Fibroblast of skin of left biceps (primary cell): ENCODE measurements around the gene CAPN15.
"Not testable (repeated sequence)": the region's sequence is repeated elsewhere in the genome, so short reads cannot be mapped to it uniquely, and the experiment has no call there.

Experiments used
- DNase-seq, 2 experiments: peaks; one replicate each; pipeline ENCODE4 v3.0.0-alpha.2; 2013; ENCODE audit warnings: low read depth in 2 of 2

The CAPN15 gene

DNA sequence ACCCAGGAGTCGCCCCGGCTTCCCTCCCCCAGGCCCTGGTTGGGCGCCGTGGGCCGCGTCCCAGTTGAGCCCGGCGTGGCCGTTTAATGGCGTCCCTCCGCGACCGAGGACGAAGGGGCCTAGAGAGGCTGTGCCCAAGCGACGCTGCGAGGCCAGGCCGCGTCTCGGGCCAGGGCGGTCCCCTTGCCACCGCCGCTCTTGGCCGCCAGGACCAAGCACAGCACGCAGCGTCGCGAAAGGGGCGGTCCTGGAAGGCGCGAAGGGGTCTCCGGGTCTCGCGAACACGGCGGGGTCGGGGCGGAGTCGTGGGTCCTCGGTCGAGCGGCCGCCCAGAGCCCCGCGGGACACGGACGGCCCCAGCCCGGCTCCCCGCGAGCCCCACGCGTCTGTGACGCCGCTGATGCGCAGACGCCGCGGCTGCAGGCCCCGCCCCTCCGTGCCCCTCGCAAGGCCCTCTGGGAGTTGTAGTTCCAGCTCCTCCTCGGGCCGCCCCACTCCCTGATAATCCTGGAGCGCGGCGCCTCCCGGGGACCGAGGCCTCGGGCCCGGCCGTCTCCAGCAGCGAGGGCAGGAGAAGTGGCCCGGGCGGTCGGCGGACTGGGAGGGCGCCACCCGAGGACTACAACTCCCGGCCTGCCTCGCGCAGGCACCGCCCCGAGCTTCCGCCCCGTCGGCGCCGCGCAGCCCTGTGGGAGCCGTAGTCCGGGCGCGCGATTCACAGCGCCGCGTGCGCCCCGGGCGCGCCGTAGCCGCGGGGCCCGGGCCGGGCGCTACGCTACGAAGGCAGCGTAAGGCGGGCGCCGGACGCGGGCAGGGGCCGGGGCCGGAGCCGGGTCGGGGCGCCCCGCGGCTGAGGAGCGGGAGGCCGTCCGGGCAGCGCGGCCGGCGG, at the start of gene CAPN15:
TSS of gene CAPN15 (plus strand) at position 698 of the 889 bp plus-strand sequence. CDS start 19,127 bp downstream, outside the sequence.
- DNase-seq: peak; percentile 56

DNA sequence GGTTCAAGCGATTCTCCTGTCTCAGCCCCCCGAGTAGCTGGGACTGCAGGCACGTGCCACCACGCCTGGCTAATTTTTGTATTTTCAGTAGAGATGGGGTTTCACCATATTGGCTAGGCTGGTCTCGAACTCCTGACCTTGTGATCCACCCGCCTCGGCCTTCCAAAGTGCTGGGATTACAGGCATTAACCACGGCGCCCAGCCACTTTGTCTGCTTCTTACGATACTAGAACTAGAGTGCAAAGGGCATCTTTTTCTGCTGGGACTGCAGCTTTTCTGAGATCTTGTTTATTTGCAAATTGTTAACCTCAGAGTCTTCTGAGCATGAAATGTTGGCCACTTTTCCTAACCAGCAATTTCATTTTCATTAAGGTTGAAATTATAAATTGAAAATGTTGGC, 49.2 kb upstream of the CAPN15 start:
- DNase-seq: not testable (repeated sequence)

DNA sequence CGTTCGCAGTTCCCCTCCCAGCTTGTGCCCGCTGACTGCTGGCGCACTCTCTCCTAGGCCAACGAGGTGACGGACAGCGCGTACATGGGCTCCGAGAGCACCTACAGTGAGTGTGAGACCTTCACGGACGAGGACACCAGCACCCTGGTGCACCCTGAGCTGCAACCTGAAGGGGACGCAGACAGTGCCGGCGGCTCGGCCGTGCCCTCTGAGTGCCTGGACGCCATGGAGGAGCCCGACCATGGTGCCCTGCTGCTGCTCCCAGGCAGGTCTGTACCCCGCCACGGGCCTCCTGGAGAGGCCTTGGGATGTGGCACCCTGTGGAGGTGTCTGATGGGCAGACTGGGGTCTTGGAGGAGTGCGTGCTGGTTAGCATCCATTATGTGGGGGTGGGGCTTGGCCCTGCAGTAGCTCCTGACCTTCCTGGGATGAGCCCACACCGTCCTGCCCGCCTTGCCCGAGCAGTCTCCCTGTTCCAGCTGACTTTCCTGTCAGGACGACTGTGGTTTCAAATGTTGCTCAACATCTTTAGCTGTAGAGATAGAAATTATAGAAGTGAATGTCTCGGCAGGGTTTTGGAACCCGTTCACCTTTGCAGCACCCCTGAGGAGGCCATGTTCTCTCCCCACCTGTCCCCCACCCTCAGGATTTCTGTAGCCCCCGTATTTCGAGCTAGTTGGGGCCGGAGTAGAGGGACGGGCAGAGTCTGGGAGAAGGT, 44.9 kb upstream of the CAPN15 start:
- DNase-seq: no peak

DNA sequence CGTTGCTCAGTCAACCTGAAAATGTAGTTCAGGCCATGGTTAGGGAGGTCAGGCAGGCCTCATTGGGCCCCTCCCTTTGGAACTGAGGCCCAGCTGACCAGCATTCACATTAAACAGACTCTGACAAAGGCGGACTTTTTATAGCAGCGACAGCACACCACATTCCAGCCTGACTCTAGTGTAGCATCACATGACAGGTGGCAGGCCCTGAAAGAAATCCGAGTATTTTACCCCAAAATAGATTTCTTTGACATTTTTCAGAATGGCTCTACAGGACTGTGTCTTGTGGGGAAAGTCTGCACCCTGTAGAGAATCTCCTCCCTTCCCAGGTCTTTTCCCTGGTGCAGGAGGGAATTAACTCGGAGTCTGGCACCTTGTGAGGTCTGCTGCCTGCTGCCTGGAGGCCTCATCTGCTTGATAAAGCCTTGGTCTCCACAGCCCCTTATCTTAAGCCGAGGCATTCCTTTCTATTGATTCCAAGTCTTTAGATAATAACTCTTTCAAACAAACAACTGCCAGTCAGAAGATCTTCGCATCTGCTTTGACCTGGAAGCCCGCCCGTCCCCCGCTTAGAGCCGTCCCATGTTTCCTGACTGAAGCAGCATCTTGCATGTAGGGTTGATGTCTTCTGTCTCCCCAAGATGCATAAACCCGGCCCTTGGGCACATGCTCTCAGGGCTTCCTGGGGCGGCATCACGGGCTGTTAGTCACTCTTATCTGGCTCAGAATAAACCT, 44.0 kb upstream of the CAPN15 start:
- no peak for DNase-seq

DNA sequence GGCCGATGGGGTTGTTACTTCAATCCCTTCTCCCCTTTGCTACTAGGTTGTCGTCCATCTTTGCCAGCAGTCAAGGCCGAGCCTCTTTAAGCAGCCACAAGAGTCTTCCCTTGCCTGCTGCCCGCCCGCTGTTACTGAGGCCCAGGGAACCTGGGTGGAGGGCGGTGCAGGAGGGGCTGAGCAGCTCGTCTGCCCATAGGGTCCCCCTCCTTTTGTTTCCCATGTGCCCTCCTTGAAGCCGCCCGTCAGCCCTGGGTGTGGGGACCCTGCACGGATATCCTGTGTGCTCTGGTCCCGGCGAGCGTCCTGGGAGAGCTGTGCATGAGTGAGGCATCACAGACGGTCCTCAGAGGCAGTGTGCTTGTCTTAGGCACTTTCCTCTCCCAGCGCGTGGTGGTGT, 37.9 kb upstream of the CAPN15 start:
- DNase-seq: no peak

DNA sequence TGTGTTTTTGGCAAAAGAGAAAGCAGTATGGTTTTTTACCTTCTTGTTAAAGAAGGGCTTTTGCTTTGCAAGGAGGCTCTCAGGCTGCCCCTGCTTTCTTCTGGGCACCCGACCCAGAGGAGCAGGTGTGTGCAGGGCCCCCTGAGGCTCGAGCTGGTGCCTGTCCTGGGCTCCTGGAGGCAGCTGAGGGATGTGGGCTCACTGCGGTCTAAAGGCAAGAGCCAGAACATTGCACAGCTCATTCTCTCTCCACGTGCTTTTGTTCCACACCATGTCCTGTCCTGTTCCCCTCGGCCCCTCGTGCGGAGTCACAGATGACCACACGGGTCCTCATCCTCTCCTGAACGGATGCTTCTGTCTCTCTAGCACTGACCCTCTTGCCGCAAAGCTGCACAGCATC, 36.7 kb upstream of the CAPN15 start:
- DNase-seq: no peak

DNA sequence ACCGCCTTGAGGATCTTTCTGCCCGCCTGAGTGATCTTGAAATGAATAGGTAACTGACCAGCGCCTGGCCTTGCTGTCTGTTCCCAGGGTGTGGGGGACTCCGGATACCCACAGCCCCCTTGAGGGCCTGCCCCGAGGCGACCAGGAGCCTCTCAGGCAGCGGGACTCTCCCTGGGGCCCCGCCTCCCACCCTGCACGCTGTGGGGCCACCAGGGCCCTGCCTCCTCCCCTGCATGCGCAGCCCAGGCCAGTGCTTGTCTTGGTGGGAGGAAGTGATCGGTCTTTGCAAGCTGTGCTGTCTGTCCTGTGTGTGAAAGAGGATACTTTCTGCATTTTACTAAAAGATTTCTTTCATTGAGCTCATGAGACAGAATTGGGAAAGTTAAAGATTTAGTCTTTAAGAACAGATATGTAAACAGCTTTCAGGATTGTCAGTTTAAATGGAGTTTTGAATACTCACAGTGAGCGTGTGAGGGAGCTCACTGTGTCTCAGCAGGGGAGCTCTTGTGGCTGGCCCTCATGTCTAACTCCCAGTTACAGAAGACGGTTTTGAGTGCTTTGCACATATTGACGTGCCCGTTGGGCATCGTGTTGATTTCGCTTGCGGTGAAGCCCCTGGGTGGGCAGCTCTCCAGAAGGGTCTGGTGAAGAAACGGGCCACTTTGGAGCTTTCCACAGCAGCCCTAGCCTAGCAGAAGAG, 36.1 kb upstream of the CAPN15 start:
- no peak for DNase-seq

DNA sequence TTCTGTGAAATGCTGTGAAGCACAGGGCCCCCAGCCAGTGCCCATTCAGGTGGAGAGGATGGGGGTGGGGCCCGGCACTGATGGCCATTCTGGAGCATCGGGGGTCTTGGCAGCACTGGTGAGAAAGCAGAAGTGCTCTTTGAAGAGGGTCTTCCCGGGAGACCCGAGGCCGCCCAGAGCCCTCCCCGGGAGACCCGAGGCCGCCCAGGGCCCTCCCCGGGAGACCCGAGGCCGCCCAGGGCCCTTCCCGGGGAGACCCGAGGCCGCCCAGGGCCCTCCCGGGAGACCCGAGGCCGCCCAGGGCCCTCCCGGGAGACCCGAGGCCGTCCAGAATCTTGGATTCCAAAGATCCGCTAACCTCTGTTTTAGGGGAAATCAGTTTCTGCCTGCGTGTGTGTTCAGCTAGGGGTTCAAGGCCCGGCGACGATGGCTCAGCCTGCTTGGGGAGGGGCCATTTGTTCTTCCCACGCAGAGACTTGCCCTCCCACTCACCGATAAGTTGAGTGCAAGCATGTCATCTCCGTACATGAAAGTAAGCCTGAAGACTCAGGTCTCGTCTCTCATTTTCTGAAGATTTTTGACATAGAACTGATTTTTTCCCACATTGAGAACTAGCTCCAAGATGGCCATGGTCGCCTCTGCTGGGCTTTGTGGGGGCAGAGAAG, 35.2 kb upstream of the CAPN15 start:
- no peak for DNase-seq

DNA sequence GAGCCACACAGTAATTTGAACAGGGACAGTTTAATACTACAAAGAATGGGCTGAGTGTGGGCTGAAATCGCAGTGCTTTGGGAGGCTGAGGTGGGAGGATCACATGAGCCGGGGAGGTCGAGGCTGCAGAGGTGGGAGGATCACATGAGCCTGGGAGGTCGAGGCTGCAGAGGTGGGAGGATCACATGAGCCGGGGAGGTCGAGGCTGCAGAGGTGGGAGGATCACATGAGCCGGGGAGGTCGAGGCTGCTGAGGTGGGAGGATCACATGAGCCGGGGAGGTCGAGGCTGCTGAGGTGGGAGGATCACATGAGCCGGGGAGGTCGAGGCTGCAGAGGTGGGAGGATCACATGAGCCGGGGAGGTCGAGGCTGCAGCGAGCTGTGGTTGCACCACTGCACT, 32.8 kb upstream of the CAPN15 start:
- not testable (repeated sequence) for DNase-seq

DNA sequence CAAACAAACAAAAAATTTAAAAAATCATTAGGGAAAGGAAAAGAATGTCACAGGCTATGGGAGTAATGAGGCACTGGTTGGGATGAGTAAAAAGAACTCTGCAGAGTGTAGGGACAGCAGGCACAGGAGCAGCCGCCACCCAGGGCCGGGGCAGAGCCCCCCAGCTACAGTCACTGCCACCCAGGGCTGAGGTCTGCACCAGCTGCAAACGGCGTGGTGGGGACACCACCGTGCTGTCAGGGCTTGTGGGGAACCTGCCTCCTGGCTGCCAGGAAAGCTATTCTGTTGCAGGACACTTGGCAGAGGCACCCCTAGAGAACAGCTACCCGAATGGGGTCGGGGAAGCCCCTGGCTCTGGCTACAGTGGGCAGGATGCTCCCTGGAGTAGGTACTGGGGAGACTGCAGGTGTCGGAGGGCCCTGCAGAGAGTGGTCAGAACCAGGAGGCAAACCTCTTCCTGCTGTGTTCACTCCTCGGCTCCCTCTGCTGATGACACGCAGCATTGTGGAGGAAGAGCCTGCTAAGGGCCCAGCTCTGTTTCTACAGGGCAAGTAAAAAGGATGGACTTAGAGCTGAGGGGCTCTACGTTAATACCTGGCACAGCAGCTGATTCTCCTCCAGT, 32.3 kb upstream of the CAPN15 start:
- DNase-seq: no peak

DNA sequence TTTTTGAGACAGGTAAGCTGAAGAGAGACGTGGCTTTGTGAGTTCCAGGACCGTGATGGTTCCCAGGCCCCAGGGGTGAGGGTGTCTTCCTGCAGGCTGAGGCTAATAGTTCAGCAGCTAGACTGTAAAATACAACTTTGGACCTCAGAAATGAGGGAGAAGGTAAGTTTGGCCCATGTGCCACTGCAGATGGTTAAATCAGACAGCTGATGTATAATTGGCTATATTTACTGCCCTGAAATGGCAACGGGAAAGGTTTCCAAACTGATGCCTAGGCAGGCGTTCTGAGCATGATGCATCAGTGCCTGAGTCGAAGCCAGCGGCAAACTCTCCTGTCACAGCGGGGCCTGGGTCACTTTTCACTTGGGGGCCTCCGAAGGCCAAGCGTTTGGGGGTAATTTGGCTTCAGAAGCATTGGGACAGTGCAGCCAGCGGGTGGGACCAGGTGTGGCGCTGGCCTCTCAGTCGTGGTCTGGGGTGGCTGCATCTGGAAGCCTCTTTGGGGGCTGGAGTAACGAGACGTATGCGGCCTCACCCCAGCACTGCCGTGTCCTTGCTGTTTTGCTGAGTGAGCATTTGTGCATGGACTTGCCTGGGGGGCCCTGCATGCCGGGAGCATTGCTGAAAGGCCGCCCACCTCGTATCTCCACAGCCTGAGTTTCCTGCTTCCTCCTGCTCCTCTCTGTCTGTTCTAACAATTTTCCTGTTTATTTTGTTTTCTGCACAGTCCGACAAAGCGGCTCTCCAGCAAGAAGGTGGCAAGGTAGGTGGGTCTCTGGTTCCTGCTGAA, 31.2 kb upstream of the CAPN15 start:
- DNase-seq: no peak

DNA sequence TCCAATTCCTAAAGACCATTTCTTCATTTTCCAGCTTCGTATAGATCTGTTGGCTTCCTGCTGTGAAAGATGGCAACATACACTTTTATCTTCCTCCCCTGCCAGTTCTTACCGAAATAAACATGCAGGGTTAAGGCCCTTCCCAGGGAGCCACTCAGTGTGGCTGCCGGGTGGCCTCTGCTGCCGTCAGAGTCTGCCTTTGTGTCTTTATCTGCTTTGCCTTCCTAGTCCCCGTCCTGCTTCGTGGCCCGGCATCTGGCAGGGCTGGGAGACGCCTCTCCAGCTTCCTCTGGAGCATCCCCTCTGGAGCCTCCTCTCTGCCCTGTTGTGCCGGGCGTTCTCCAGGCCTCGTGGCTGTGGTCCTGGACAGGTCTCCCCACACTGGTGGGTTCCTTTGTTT, 30.3 kb upstream of the CAPN15 start:
- no peak for DNase-seq

DNA sequence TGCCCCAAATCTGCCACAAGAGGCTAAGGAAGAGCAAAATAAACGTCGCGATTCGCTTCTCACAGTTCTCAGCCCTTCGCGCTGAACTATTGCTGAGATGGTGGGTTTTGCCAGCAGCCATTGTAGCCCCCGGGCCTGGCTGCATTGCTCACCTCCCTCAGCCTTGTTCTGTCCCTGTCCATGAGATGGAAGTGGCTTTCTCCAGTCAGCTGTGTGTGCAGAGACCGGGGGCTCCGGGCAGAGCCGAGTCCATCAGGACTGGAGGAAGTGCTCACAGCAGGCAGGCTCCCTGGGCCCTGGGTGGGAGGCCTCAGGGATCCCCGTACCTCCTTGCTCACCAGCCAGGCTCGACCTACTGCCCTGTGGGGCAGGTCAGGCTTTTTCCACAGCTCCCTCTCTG, 27.6 kb upstream of the CAPN15 start:
- DNase-seq: no peak

DNA sequence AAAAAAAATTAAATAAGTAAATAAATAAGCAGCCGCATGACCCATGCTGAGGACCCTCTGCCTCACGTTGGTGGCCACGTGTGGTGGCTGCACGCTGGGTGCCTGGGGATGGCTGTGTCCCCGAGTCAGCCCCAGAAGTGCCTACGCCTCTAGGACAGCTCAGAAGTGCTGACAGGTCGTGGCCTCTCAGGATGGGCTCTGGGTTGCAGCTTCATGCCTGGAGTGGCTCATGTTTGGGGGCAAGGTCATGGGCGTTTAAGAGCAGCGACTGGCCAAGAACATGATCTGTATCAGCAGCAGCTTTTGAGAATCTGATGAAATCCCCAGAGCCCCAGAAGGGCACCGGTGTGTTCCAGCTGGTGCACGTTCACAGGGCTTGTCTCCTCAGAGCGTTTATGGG, 26.8 kb upstream of the CAPN15 start:
- DNase-seq: no peak

DNA sequence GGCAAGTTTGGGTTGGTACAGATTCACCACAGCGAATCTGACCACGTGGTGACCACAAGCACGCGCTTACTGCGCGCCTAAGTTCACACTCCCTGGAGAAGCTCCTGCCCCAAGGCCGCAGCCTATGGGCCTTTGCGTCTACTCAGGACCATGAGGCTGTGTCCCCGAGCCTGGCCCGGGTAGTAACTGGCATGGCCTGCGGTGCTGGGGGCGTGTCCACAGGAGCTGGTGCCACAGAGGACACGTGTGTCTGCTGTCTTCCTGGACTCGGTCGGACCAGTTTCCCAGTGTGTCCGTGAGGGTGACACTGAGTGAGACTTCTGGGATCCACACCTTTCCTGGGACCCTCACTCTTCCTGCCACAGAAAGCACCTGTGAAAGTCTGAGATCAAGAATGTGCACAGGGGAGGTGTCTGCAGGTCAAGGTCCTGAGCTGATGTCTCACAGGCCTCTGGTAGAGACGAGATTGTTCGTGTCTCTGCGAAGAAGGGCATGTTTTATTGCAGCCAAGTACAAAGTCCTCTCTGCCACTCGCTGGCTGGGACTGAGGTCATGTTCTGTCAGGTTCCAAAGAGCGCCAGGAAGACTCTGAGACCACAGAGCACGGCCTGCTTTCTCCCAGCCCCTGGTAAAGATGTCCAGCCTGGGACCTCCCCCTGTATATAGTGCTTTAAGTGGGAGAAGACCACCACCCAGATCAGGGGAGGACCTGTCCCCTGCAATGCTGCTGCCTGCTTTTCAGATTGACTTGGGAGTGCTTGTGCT, 25.2 kb upstream of the CAPN15 start:
- no peak for DNase-seq

DNA sequence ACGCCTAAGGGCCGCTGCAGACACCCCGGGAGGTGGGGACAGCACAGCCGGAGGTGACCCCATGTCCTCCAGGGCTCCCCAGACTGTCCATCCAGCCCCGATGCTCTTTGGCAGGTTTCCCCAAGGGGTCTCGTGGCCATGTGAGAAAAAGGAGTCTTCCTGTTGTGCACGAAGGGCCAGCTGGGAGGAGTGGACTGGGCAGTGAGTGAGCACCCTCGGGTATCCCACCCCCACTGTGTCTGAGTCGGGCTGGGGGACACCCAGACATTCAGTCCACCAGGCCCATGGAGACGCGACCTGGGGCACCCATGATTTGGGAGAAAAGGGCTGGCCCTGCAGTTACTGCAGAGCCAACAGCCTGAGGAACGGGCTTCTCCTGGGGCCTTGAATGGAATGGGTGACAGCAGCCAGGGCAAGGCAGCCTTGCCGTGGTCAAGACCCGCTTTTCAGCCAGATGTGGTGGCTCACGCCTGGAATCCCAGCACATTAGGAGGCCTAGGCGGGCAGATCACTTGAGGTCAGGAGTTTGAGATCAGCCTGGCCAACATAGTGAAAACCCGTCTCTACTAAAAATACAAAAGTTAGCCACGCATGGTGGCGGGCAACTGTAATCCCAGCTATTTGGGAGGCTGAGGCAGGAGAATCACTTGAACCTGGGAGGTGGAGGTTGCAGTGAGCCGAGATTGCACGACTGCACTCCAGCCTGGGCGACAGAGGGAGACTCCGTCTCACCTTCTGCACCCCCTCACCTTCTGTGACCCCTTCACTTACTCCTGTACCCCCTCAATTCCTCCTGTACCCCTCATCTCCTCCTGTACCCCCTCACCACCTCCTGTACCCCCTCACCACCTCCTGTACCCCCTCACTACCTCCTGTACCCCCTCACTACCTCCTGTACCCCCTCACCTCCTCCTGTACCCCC, 24.1 kb upstream of the CAPN15 start:
- no peak for DNase-seq

DNA sequence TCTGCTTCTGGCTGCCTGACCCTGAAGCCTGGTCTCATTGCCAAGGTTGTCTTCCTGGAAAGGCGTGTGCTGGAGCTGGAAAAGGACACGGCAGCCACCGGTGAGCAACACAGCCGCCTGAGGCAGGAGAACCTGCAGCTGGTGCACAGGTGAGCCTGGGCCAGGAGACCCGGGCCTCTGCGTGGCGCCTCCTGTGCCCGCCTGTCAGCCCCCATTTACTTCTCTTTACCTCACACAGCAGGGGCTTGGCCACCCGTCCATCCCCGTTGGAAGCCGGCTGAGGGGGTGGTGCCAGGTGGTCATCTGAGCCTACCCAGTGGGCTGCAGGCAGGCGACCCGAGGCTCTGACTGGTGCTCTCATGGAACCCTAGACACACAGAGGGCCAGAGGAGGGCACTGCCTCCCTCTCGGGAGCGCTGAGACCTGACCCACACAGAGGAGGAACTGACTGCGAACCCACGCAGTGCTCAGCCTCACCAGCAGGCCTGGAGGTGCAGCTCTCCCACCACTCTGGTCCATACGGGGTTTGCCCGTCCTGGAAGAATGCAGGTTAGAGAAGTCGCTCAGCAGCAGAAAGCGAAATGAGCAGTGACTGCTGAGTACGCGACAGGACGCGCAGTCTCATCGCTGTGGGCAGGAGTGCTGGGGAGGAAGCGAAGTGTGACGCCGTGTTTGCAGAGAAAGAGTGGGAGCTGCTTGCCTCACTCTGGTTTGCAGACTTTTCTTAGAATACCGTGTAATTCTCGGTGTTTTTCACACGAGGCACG, 21.9 kb upstream of the CAPN15 start:
- no peak for DNase-seq

DNA sequence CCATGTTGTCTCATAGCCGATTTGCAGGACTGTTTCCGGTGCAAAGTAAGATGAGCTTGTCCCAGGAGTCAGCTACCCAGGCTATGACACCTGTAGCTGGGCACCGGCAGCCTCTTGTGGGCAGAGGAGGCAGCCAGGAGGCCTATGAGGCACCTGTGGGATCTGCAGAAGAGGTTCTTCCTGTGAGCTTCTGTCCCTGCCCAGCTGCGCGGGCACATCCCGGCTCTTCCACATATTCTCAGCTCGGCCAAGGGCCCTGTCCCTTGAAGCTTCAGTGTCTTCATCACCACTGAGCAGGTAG, 21.3 kb upstream of the CAPN15 start:
- DNase-seq: no peak
